Heart left ventricle (tissue), 13 donors: ENCODE results near the gene FAM3A.

Experiments used
- POLR2A ChIP-seq, 2 donors: fragments of 450-650 bp; IDR thresholded peaks; one replicate each; pipeline ENCODE4 v1.6.1; 2017; ENCODE audit warnings: antibody characterized with exemption in 2 of 2, mild to moderate bottlenecking in 2 of 2, moderate library complexity in 2 of 2
- TF ChIP-seq, protein P1 (sequence below), 12 donors: fragments of 200-600 bp; sonication (generic) in 4 of 12; IDR thresholded peaks; one replicate each; pipeline versions ENCODE4 v1.5.0 to v1.8.0; 2018 to 2022; ENCODE audit warnings: antibody characterized with exemption in 12 of 12, mild to moderate bottlenecking in 5 of 12
- donor health status: ischemic (EF 13 %, LVEDD 7.1; RV severe dilation, severe dysfunction).
- donor health status: DM: no; HTN: yes; CAD: no.
- donor health status: DM: no; HTN: no; CAD: no.
- donor health status: ischemic (EF 25% LVEDD 6.9; RV normal size, moderate dysfunction).
- donor health status: ischemic (EF 25% LVEDD 5.7; RV mildly dilated, moderate dysfunction).
- donor health status: ischemic (EF 35%, LVEDD 5.7; RV mildly dilated, moderate dysfunction).
- donor health status: nonischemic (EF 11% LVEDD 7.7; RV severe dilation, severe dysfunction).
- donor health status: DM: yes; HTN: yes; CAD: no.
- donor health status: PGD.
- donor health status: ischemic (EF 29% LVEDD 5.4; RV normal size, mild dysfunction).
- donor health status: nonischemic (EF 23%, LVEDD 6.1; RV moderate dilation, normal function).

DNA sequence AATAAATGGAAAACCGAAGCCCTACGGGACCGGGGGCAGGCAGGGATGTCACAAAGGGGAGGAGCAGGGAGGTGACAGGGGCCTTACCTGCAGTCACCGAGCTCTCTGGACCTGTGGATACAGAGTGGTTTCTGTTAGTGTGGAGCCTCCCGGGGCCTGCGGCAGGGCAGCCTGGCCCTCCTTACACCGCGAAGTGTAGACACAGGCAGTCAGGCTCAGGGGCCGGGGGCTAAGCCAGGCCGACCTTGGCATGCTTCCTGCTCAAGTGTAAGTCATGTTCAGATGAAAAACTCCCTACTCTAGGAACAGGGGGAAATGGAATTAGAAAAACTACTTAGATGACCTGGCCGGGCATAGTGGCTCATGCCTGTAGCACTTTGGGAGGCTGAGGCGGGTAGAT lies 4.3 kb downstream of the FAM3A start:
- TF ChIP-seq POLR2A (IDR thresholded peaks at IDR 0.05) = no peak
- TF ChIP-seq, protein P1, sequence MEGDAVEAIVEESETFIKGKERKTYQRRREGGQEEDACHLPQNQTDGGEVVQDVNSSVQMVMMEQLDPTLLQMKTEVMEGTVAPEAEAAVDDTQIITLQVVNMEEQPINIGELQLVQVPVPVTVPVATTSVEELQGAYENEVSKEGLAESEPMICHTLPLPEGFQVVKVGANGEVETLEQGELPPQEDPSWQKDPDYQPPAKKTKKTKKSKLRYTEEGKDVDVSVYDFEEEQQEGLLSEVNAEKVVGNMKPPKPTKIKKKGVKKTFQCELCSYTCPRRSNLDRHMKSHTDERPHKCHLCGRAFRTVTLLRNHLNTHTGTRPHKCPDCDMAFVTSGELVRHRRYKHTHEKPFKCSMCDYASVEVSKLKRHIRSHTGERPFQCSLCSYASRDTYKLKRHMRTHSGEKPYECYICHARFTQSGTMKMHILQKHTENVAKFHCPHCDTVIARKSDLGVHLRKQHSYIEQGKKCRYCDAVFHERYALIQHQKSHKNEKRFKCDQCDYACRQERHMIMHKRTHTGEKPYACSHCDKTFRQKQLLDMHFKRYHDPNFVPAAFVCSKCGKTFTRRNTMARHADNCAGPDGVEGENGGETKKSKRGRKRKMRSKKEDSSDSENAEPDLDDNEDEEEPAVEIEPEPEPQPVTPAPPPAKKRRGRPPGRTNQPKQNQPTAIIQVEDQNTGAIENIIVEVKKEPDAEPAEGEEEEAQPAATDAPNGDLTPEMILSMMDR (IDR thresholded peaks at IDR 0.05) = no peak
